Glomerular endothelial cell (primary cell): ENCODE results near the gene MARS1. TPM values are rescaled to one million over a fixed set of nuclear protein-coding genes. Genes with fewer than 3 reads are reported as not detected.

Experiments used
- DNase-seq: peaks from one replicate; pipeline ENCODE4 v3.0.0-alpha.2; 2011; ENCODE audit warnings: low read depth, low spot score; ENCODE audit errors: extremely low read depth
- total RNA-seq: library from RNA; depleted of rRNA; stranded (reverse); fragments of >200 nt; gene quantifications from 2 replicates; pipeline ENCODE4 v1.2.3, GENCODE V29; 2015

The MARS1 gene
- total RNA-seq, 1 donor from 2014 or later: 199 TPM

GRCh38 chr12:57526477-57527126 is 38.7 kb downstream of the MARS1 start:
- no peak for DNase-seq

GRCh38 chr12:57527184-57527583 is 39.3 kb downstream of the MARS1 start:
- no peak for DNase-seq

DNA sequence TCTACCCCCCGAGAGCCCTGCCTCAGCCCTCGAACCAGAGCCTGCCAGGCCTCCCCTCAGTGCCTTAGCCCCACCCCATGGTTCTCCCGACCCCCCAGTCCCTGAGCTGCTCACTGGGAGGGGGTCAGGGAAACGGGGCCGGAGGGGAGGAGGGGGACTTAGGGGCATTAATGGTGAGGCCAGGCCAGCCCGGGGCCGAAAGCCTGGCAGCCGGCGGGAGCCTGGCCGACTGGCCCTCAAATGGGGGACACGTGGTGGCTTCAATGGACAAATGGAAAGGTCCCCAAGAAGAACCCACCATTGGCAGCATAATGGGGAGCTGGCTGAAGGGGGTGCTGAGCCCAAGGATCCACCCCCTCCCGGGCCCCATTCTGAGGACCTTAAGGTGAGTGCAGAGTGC is 40.3 kb downstream of the MARS1 start:
- DNase-seq: no peak

DNA sequence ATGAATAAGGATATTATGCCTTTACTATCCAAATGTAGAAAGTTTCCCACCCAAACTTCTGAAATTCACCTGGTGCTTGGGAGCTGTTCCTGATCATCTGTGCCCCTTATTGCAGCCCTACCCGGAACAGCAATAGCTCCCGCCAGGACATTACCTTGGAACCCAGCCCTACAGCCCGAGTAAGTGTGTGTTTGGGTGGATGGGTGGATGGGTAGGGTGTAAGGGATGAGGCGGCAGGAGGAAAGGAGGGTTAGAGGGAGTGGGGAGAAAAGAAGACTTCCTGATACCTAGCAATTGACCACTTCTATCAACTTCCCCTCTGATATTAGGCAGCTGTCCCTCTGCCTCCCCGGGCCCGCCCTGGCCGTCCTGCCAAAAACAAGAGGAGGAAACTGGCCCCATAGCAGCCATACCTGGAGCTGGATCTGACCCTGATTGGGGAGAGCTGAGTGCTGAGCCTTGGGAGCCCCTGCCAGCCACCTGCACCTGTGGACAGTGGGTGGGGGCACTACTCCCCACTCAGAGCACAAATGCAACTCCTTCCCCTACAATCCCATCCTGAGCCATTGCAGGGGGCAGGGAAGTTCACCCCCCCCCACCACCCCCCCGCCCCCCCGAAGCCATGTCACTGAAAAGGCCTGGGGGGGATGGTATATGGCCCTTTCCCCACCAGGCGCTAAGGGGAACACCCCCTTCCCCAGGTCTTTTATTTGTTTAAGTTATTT is 41.1 kb downstream of the MARS1 start:
- no peak for DNase-seq

DNA sequence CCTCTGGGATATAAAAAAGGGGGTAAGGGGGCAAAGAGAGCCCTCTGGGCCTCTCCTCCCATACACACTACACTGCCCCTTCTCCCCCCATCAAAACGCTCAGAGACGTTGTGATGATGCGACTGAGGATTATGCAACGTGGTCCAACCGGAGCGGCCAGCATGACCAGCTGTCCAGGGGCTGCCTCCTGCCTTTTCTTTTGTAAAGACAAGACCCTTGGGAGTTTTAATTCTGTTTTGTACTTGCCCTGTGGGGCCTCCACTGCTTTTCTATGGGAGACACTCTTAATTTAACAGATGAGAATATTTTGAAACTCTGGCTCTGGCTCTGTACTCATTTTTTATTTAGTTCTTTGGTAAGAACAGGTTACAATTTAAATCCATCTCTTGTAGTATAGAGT is 42.0 kb downstream of the MARS1 start:
- DNase-seq: no peak

DNA sequence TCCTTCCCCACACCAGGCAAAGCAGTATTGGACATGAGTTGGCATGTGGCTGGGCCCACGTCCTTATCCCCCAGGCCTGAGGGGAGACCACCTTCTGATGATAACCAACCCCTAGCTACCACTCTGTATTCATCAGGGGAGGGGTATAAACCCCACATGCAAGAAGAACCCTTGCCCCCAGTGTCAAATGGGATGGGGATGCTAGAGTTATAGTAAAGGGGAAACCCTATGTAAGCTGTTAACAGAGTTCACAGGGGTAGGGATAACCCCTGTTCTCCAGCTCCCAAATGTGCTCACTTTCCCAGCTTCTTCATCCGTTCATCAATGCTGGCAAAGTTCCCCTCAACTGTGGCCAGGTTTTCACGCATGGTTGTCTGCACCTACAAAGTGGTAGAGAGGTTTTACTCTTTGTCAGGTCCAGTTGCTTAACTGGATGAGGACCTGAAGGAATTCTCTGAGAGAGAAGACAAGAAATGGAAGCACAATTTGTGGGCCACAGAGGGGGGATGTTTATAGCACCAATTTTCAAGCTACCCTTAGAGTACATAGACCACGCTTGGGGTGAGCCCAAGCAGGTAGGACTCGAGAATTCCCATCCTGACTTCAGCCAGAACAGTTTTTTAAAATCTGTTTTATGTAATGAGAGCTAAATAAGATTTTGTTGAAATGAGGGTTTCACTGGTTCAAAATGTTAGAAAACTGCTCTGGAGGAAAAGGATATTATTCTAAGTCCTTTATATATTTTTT is 42.7 kb downstream of the MARS1 start:
- no peak for DNase-seq

DNA sequence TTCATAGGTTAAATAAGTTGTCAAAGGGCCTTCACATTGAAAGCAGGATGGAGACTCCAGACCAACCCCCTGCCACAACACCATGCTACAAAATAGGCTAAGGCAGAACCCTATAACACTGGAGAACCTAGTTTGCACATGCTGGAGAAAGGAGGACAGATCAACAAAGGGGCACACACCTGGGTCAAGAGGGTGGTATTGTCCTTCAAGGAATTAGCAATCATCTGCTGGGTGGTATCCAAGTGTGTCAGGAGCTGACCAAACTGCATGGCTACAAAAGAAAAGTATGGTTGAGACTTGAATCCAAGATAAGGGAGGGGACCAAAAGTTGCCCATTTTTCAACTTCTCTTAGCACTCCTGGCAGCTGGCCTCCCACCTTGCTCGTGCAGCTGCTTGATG is 44.0 kb downstream of the MARS1 start:
- no peak for DNase-seq

DNA sequence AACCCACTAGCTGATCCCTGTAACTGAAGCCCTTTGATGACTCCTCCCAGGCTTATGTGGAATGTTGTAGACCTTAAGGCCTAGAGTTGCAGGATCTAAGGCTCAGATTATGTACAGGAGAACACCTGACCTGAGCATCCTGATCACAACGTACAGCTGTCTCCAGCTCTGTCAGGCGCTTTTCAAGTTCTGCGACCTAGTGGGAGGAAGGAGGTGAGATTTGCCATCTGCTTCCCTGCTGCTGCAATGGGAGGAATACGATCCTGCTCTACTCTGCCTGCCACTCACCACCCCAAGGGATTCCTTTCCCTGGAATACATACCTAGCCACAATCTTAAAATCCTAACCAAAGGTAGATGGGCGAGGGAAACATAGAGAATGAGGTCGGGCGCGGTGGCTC is 45.2 kb downstream of the MARS1 start:
- DNase-seq: no peak

- DNase-seq: no peak
Observed at GRCh38 chr12:57534250-57534649, 46.4 kb downstream of the MARS1 start.

- no peak for DNase-seq
Observed at GRCh38 chr12:57534991-57535543, 47.2 kb downstream of the MARS1 start.

DNA sequence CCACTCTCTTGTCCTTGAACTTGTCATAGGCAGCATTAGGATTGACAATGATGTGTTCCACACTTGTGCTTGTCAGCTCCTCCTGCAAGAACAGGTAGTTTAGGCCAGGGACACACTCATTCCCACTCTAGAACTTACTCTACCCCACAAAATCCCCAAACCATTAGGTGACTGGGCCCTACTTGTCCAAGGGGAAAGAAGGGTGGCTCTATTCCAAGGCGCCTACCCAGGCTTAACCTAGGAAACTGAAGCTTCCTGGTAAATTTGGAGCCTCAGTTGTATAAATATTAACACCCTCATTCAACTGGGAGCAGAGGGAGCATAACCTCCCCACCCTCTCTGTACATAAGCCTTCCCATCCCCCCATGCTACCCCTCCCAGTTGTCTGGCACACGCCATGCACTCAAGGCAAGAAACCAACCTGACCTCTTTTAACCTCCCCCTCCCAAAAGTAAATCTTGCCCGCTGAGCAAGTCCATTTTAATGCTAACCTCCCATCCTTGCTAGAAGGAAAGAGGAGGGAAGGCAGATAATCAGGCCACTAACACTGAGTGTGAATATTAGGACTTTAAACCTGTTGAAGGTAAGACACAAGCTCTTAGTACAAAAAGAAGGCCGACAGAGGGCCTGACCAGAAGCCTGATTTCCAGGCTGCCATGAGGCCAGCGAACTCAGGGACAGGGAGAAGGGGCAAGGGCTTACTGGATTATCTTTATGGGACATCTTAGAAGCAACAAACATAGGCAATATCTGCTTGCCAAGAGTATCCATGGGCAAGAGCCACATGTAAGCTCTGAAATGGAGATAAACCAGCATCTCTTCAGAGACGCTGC is 48.1 kb downstream of the MARS1 start:
- no peak for DNase-seq

GRCh38 chr12:57536597-57536942 is 48.7 kb downstream of the MARS1 start:
- DNase-seq: no peak

GRCh38 chr12:57539134-57539768 is 51.4 kb downstream of the MARS1 start:
- DNase-seq: no peak

- no peak for DNase-seq
Observed at GRCh38 chr12:57541001-57541400, 53.1 kb downstream of the MARS1 start.

DNA sequence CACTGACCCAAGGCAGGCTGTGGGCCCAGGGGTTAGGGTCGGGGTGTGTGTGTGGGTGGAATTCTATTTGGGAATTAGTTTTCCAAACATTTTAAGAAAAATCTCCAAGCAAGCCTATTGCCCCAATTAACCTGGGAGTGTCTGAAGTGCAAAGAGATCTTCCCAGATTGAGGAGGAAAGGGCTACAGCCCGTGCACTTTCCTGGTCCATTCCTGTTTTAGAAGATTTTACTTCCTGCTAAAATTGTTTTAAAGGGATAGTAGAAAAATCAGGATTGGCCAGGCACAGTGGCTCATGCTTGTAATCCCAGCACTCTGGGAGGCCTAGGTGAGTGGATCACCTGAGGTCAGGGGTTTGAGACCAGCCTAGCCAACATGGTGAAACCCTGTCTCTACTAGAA is 53.8 kb downstream of the MARS1 start:
- DNase-seq: no peak

- DNase-seq: no peak
Observed at GRCh38 chr12:57543581-57543980, 55.7 kb downstream of the MARS1 start.

DNA sequence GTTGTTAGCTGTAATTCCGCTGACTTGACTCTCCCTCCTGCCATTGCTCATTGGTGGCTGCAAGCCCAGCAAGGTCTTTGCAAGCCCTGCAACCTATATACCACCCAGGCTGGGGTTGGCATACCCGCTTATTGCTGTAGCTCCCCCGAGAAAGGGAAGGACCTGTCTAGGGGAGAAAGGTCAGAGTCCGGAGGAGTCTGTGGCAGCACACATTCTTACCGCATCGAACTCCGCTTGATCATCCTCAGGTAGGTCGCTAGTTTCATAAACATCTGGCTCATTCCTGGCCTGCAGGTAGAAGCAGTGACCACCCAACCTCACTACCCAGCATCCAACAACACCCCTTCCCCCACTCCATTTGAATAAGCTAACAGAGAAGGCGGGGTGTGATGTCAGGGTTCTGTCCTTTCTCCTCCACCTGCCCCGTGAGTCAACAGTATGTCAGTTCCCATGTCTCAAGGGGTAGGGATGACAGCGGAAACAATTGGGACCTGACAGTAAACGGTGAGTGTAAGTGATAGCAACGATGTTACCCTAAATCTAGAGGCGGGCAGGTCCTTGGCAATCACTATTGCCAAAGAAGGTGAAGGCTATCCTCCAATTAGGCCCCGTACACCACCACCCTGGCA is 58.1 kb downstream of the MARS1 start:
- DNase-seq: no peak

DNA sequence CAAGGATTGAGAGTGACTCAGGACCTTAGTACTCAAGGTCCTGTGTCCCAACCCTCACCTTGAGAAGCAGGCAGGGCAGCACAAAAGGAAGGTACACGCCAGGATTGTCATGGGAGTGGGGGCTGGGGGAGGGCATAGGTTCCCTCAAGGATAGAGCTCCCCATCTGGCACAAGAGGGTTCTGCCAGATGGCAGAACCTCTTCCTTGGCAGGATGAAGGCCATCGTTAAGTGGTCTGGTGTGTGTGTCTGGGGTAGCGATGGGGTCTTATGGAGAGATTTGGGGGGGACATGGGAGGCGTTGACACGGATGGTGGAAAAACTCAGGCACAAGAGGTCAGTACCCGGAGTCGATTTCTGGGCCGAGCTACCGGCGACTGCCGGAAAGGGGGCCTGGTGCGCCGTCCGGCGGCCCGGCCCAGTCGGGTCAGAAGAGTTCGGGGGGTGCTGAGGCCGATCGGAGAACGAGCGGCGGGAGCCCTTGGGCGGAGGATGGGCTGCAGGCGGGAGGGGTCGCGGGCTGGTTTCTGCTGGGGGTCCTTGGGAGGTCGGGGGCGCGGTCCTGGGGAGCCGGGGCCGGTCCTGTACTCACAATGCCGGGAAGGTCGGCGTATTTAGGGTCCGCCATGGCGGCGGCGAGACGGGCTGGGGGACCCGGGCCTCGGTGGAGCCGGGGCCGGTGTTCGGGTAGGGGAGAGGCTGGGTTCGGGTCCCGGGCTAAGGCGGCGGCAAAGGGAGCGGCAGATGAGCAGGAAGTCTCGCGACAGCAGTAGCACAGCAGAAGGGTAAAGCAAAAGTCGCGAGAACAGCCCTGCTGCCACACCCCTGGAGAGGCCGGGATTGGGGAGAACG is 58.8 kb downstream of the MARS1 start, which contains the start of gene DCTN2:
DCTN2 (minus strand) TSS at position 755 of the 850 bp plus-strand sequence; CDS start at position 626, 129 bp downstream.
- DNase-seq: peak; percentile 85
